HepG2 (cell line): Measurements from ENCODE around the gene AAR2.

Experiments
- CTCF ChIP-seq: sonication (generic); formaldehyde crosslinking; IDR thresholded peaks from 2 replicates; pipeline ENCODE4 v1.5.0; 2020; ENCODE audit warnings: mild to moderate bottlenecking, missing genetic modification reagents, moderate library complexity
- JUNB ChIP-seq: sonication (generic); formaldehyde crosslinking; IDR thresholded peaks from 2 replicates; pipeline ENCODE4 v1.8.0; 2022; ENCODE audit warnings: missing genetic modification reagents, mild to moderate bottlenecking, borderline replicate concordance
- PAX8 ChIP-seq: sonication (generic); formaldehyde crosslinking; IDR thresholded peaks from 2 replicates; pipeline ENCODE4 v1.8.0; 2022; ENCODE audit warnings: mild to moderate bottlenecking, missing genetic modification reagents, borderline replicate concordance
- PBX3 ChIP-seq: sonication (generic); formaldehyde crosslinking; IDR thresholded peaks from 2 replicates; pipeline ENCODE4 v1.8.1; 2023; ENCODE audit warnings: missing genetic modification reagents, inconsistent platforms, borderline replicate concordance
- RAD51 ChIP-seq: fragments of 450-650 bp; IDR thresholded peaks from 2 replicates; pipeline ENCODE4 v1.6.1; 2016; ENCODE audit warnings: borderline replicate concordance
- SMC3 ChIP-seq: IDR thresholded peaks from 2 replicates; pipeline ENCODE4 v1.6.1; 2011; ENCODE audit warnings: low read length, improper control_type of control experiment

GRCh38 chr20:36238760-36239159 is 2.5 kb downstream of the AAR2 start:
- TF ChIP-seq PAX8 (CRISPR knock-in tag), result no peak
- no peak for TF ChIP-seq SMC3
- no peak for TF ChIP-seq PBX3 (CRISPR knock-in tag)
- TF ChIP-seq JUNB (CRISPR knock-in tag), result no peak
- no peak for TF ChIP-seq RAD51
- no peak for TF ChIP-seq CTCF
